GM21529 (cell line): ENCODE results near the gene C8A.

Experiments
- ATAC-seq: cut with Tn5 transposase; IDR thresholded peaks from one replicate; pipeline ENCODE4 v1.9.1; 2021; ENCODE audit not compliant: unreplicated experiment

C8A gene

DNA sequence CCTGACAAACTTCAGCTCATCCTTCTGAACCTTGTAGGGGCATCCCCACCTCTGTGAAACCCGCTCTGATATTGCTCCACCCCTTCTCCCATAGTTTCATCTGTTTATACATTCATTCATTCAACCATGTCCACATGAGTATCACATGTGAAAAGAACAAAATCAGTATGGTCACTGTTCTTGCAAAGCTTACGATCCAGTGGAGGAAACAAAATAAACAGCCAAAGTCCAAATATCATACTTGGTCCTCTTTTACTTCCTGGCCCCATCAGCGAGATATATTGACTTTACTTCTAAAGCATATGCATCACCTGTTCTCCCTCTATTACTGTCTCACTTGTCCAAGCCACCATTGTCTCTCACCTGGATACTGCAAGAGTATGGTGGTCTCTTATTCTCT, 35.6 kb downstream of the C8A start:
- no peak for ATAC-seq

- ATAC-seq, result no peak
These were observed 39.4 kb downstream of the C8A start for GRCh38 chr1:56894014-56894413.

GRCh38 chr1:56897150-56898004, 42.8 kb downstream of the C8A start:
- ATAC-seq, result no peak

DNA sequence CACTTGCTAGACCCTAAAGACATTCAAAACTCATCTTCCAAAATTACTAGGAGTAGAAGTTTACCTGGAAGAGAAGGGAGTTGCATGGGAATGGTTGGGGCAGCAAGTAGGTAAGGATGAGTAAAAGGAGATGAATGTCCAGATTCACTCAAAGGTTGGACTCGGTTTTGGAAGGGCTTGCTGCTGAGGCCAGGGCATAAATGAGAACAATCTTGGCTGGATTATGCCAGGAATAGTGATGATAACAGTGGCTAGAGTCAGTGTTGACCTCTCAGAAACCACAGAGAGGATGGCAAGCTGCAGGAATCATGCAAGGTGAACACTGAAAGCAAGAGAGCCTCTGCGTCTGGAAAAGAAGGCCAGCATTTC, 43.4 kb downstream of the C8A start:
- no peak for ATAC-seq

DNA sequence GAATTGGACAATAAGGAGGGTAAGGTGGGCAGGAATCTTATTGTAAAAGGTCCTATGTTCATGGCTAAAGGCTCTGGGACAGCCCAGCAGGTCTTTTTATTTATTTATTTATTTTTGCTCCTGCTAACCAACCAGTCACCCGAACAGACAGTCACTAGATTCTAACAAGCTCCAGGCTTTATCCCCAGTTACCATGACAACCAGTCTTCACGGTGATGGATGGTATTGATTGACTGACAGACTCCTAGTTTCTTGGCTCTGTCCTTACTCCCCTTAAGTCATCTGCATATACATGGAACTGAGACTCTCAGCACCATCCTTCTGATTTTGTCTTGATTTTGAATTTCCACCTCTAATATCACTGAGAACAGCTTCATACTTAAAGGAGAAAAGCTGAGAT, 44.3 kb downstream of the C8A start:
- ATAC-seq, result no peak

DNA sequence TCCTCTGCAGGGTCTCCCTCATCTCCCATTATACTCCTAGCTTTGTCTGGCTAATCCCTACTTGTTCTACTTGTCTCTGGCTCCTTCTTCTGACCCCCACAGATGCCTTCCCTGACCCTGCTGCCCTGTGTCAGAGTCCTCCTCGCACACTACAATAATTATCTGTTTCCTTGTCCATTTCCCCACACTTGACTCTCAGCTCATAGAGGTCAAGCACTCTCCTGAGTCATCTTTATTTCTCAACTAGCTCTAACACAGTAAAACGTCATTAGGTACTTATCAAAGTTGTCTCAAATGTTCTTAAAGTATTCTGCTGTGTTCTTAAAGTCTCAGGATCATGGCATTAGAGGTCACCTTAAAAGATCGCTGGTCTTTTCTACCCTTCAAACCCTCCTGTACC, 47.1 kb downstream of the C8A start:
- ATAC-seq, result no peak

GRCh38 chr1:56903778-56904177, 49.2 kb downstream of the C8A start:
- no peak for ATAC-seq

GRCh38 chr1:56904663-56905397, 50.2 kb downstream of the C8A start:
- ATAC-seq, result no peak

GRCh38 chr1:56905667-56906066, 51.1 kb downstream of the C8A start:
- ATAC-seq, result no peak

DNA sequence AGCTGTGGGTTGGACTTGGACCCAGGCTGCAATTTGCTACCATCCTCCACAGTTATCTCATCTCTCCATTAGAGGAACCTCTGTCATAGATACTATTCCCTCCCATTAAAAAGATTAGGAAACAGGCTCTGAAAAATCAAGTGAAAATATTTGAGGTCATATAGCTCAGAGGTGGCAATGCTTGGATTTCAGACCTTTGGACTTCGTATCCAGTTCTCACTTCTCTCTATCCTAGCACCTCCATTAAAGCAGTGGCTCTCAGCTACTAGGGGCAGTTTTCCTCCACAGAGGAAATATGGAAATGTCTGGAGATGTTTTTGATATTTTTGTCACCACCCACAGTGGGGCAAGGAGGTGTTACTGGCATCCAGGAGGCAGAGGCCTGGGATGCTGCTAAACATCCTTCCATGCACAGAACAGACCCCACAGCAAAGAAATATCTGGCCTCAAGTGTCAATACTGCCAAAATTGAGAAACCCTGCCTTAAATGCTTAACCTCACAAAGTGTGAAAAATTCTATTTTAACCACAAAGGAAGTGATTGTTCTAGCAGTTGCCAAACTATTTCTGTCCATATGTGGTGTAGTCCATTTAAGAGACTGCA, 54.1 kb downstream of the C8A start:
- ATAC-seq, result no peak

DNA sequence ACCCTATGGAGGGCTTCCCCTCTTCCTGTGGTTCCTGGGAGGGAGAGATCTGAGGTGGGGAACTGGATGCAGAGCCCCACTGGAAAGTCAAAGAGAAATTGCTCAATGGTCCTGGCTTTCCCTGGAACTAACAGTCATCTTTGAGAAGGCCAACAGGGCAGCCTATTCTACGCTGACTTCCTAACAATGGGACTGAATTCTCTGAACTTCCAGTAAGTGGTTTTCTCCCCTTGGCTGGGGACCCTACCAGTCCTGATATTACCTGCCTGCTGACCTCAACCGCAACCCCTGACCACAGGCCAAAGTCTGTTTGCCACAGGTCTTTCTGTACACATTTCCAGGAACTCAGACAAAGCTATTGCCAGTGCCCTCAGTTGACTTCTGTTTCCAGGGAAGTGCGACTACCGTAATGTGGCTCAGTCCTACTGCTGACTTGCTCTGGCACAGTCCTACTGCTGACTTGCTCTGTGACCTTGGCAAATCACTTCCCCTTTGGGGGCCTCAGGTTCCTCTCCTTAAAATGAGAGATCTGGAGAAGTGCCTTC, 55.9 kb downstream of the C8A start:
- no peak for ATAC-seq

GRCh38 chr1:56911098-56911938, 56.7 kb downstream of the C8A start:
- ATAC-seq, result no peak

DNA sequence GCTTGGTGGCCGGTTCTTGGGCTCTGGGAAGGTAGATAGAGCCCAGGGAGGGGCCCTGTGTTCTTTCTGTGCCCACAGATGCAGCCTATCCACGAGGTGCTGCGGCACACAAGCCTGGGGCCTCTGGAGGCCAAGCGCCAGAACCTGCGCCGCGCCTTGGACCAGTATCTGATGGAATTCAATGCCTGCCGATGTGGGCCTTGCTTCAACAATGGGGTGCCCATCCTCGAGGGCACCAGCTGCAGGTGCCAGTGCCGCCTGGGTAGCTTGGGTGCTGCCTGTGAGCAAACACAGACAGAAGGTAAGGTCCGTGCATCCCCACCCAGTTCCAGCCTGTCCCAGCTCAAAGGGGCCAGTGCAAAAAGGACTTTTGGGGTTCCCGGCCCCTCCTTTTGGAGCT, 57.7 kb downstream of the C8A start:
- no peak for ATAC-seq

GRCh38 chr1:56915960-56916359, 61.4 kb downstream of the C8A start:
- ATAC-seq, result no peak

GRCh38 chr1:56916630-56917029, 62.0 kb downstream of the C8A start:
- ATAC-seq, result no peak

GRCh38 chr1:56917356-56917755, 62.8 kb downstream of the C8A start:
- ATAC-seq, result no peak

GRCh38 chr1:56920591-56921001, 66.0 kb downstream of the C8A start:
- ATAC-seq, result no peak

GRCh38 chr1:56921479-56921878, 66.9 kb downstream of the C8A start:
- ATAC-seq, result no peak

GRCh38 chr1:56922070-56922469, 67.5 kb downstream of the C8A start:
- ATAC-seq, result no peak

GRCh38 chr1:56922507-56922906, 67.9 kb downstream of the C8A start:
- no peak for ATAC-seq

- no peak for ATAC-seq
These were observed 68.6 kb downstream of the C8A start for GRCh38 chr1:56923201-56923600.
